Ovary (tissue), 9 donors: ENCODE data around the gene MIX23. TPM values are rescaled to one million over a fixed set of nuclear protein-coding genes. Genes with fewer than 3 reads are reported as not detected.

Source experiments
- DNase-seq, 5 donors: peaks; one replicate each; pipeline ENCODE4 v3.0.0-alpha.2; 2019 to 2020
- H3K27ac ChIP-seq, 2 donors: fragments of 200-600 bp; one replicate each; pipeline versions ENCODE4 v1.5.1 to v1.8.0; 2019 to 2022
- H3K27me3 ChIP-seq: fragments of 200-600 bp; one replicate; pipeline ENCODE4 v1.8.0; 2022
- H3K36me3 ChIP-seq: fragments of 200-600 bp; sonication (generic); one replicate; pipeline ENCODE4 v1.5.1; 2019
- H3K4me1 ChIP-seq: one replicate; pipeline ENCODE4 v1.8.1; 2013; ENCODE audit warnings: mild to moderate bottlenecking, moderate library complexity; ENCODE audit not compliant: insufficient read depth
- H3K4me3 ChIP-seq: fragments of 200-600 bp; sonication (generic); one replicate; pipeline ENCODE4 v1.5.1; 2017
- H3K9me3 ChIP-seq, 2 donors: fragments of 200-600 bp in 1 of 2; sonication (generic) in 1 of 2; one replicate each; pipeline versions ENCODE4 v1.5.1 to v1.8.1; 2013 to 2019; ENCODE audit warnings: mild to moderate bottlenecking in 1 of 2, moderate library complexity in 1 of 2
- CTCF ChIP-seq, 3 donors: fragments of 450-650 bp in 2 of 3; fragments of 200-600 bp in 1 of 3; IDR thresholded peaks; one replicate each; pipeline versions ENCODE4 v1.5.1 to v1.8.0; 2016 to 2022; ENCODE audit warnings: antibody characterized with exemption in 3 of 3, mild to moderate bottlenecking in 1 of 3
- EP300 ChIP-seq: sonication (generic); formaldehyde crosslinking; IDR thresholded peaks from one replicate; pipeline ENCODE4 v1.6.1; 2017; ENCODE audit warnings: antibody characterized with exemption
- POLR2A ChIP-seq: fragments of 450-650 bp; IDR thresholded peaks from one replicate; pipeline ENCODE4 v1.6.1; 2017; ENCODE audit warnings: antibody characterized with exemption, mild to moderate bottlenecking, moderate library complexity
- WGBS, 3 donors: extraction: QIAGEN DNeasy Blood & Tissue Kit in 1 of 3; methylation state at CpG; one replicate each; pipeline versions ENCODE4 v1.1.5 to v1.1.7; 2013 to 2017; 5-methylcytosine and 5-hydroxymethylcytosine counted together
- intact Hi-C, 4 donors: fragments of 100-400 bp; cut with DNase I; formaldehyde crosslinking; loops; one replicate each; pipeline versions ENCODE4 v1.11.0 to v1.15.1; 2022 to 2023
- polyA plus RNA-seq, 2 donors: library from polyadenylated mRNA; stranded (reverse); fragments of 200-250 nt in 1 of 2; fragments of 350-450 nt in 1 of 2; fragmentation: Illumina TruSeq in 1 of 2; extraction: RNeasy Lipid Tissue Mini Kit (QIAGEN cat#74804) in 1 of 2; gene quantifications; one replicate each; pipeline ENCODE4 v1.2.3, GENCODE V29; 2013 to 2014
- small RNA-seq: library from RNA; depleted of rRNA; stranded (forward); fragments of <200 nt; gene quantifications from one replicate; pipeline ENCODE3, GENCODE V24; 2016
- total RNA-seq, 7 donors: library from RNA; depleted of rRNA in 2 of 7; stranded (reverse); fragments of >200 nt in 2 of 7; fragmentation: NEBNext Ultra II Directional in 3 of 7; extraction: Animal tissue kit (Norgen Biotek cat#: 25700) in 3 of 7; gene quantifications; one replicate each; pipeline versions ENCODE4 v1.1.0 to v1.2.4, GENCODE V29; 2016 to 2023
- donor health status: DM: no; HTN: no; CAD: no; lungs with moderate emphysema.
- donor health status: DM: no; HTN: no; CAD: no.
- donor health status: Bipolar disorder and iron deficiency.
- donor health status: DM: yes; HTN: yes; CAD: no.
- donor health status: DM: no; HTN: no; CAD: no.
- donor health status: DM: yes; HTN: yes; CAD: no.

MIX23 gene
- total and polyA plus RNA-seq, 9 donors = 8.0 to 30.7 (median 16.7) TPM

DNA sequence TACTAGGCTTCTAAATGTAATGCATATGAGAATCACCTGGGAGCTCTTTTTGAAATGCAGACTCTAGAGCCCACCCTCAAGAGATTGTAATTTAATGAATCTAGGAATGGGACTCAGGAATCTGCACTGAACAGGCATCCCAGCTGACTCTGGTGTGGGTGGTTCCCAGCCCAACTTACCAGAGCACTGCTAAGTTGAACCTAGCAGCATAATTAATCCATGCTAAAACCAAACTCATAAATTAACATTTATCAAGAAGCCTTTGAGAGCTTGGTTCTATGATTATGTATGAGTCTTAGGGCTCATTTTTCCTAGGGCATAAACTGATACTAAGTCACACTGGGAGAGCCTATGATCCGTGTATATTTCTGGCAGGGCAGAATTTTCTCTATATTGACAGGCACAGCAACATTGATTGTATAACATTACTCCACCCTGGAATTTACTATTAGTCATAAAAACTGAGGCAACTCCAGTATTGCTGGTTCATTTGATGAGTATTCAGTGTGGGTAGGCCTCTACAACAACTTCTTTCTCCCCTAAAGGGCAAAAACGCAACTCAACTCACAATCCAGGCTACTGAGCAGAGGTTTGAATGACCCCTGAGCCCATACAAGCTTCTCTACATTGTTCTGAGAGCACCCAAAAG lies 68.7 kb downstream of the MIX23 start:
- 81 to 88% (median 88%) methylated on average over 2 of the region's 2 CpGs for WGBS, 3 donors
- H3K27ac ChIP-seq = no peak overlapping the region
- no peak overlapping the region for H3K4me3 ChIP-seq
- intact Hi-C loops = no loop called here
- no peaks in the 10 kb centered on the region for H3K9me3 ChIP-seq
- TF ChIP-seq EP300 (no peak), CTCF (IDR thresholded peaks at IDR 0.05) (no peak), POLR2A (no peak)
- H3K4me1 ChIP-seq = no peaks in the 10 kb centered on the region
- no peaks in the 10 kb centered on the region for H3K27me3 ChIP-seq
- no peak for DNase-seq
- no peaks in the 10 kb centered on the region for H3K36me3 ChIP-seq

GRCh38 chr3:122313281-122313680 lies 69.8 kb downstream of the MIX23 start:
- Histone ChIP-seq H3K4me3 (no peak overlapping the region), H3K9me3 (no peaks in the 10 kb centered on the region), H3K4me1 (no peaks in the 10 kb centered on the region), H3K27me3 (no peaks in the 10 kb centered on the region), H3K36me3 (no peaks in the 10 kb centered on the region), H3K27ac (no peak overlapping the region)
- intact Hi-C loops = no loop called here
- TF ChIP-seq CTCF (IDR thresholded peaks at IDR 0.05) = no peak
- TF ChIP-seq EP300 = no peak
- TF ChIP-seq POLR2A = no peak
- 80 to 88% (median 81%) methylated on average over 3 of the region's 3 CpGs for WGBS, 3 donors
- DNase-seq = no peak

DNA sequence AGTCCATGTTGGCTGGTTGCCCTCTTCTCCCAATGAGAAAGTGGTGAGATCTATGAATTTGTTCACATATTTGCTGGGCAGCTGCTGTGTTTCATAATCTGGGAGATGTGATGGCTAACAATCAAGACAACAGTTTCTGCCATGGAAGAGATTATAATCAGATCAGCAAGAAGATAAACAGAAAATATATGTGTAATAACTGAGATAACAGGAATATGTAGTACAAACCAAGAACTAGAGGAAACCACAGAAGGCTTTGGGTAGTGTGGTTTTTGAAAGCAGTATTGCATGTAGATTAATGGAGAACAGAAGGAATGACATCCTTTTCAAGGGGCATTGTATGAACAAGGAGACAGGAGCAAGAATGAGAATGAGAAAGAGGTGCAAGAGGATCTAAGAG lies 70.2 kb downstream of the MIX23 start:
- TF ChIP-seq EP300 (no peak), POLR2A (no peak), CTCF (IDR thresholded peaks at IDR 0.05) (no peak)
- H3K36me3 ChIP-seq = no peaks in the 10 kb centered on the region
- H3K4me3 ChIP-seq = no peak overlapping the region
- H3K27ac ChIP-seq = no peak overlapping the region
- H3K4me1 ChIP-seq = no peaks in the 10 kb centered on the region
- DNase-seq = no peak
- no peaks in the 10 kb centered on the region for H3K9me3 ChIP-seq
- intact Hi-C loops = no loop called here
- H3K27me3 ChIP-seq = no peaks in the 10 kb centered on the region

- Histone ChIP-seq H3K27ac (no peak overlapping the region), H3K36me3 (no peaks in the 10 kb centered on the region), H3K4me1 (peaks cover 2% of the 10 kb centered on the region), H3K9me3 (no peaks in the 10 kb centered on the region), H3K27me3 (no peaks in the 10 kb centered on the region), H3K4me3 (no peak overlapping the region)
- intact Hi-C loops = no loop called here
- DNase-seq = no peak
- TF ChIP-seq EP300 (no peak), CTCF (IDR thresholded peaks at IDR 0.05) (no peak), POLR2A (no peak)
- 35 to 50% (median 48%) methylated on average over 1 of the region's 1 CpG for WGBS, 3 donors
These were observed 72.7 kb downstream of the MIX23 start for GRCh38 chr3:122310361-122310760.

Small RNA genes lying within 50 kb of the gene (small RNA-seq; reads per million reads assigned to genes)
- not detected for gene AC083798.1

Other genes starting within 250 kb of the MIX23 start
- 1 to 10 TPM in 1 of 7 donors, under 1 TPM in 6; 0.08 to 2.6 (median 0.13) TPM for gene CASR, start 199.6 kb downstream of the MIX23 start, total RNA-seq
- 1 to 10 TPM in 1 of 2 donors, under 1 TPM in 1; 0.67 to 1.5 TPM for gene CASR, start 199.6 kb downstream of the MIX23 start, polyA plus RNA-seq
- gene CSTA, start 58.0 kb downstream of the MIX23 start, total RNA-seq = 10 to 100 TPM in 3 of 7 donors, 1 to 10 TPM in 4; 5.8 to 43.9 (median 9.9) TPM
- gene CSTA, start 58.0 kb downstream of the MIX23 start, polyA plus RNA-seq = 10 to 100 TPM; 37.9 to 38.5 TPM
- 10 to 100 TPM; 29.8 to 71.1 (median 58.7) TPM for gene FAM162A, start 951 bp upstream of the MIX23 start, total RNA-seq
- 100 to 1,000 TPM in 1 of 2 donors, 10 to 100 TPM in 1; 91.3 to 117 TPM for gene FAM162A, start 951 bp upstream of the MIX23 start, polyA plus RNA-seq
- gene WDR5B, start 32.8 kb upstream of the MIX23 start, total RNA-seq = 1 to 10 TPM; 3.1 to 6.3 (median 5.7) TPM
- gene WDR5B, start 32.8 kb upstream of the MIX23 start, polyA plus RNA-seq = 1 to 10 TPM; 2.3 to 6.0 TPM
- gene KPNA1, start 131.7 kb upstream of the MIX23 start, total RNA-seq = 10 to 100 TPM; 17.3 to 68.3 (median 50.5) TPM
- gene KPNA1, start 131.7 kb upstream of the MIX23 start, polyA plus RNA-seq = 10 to 100 TPM; 10.7 to 61.8 TPM
- gene PARP9, start 181.1 kb upstream of the MIX23 start, total RNA-seq = 10 to 100 TPM; 15.6 to 30.1 (median 23.0) TPM
- gene PARP9, start 181.1 kb upstream of the MIX23 start, polyA plus RNA-seq = 10 to 100 TPM; 14.4 to 46.2 TPM
- gene DTX3L, start 181.1 kb upstream of the MIX23 start, total RNA-seq = 10 to 100 TPM; 11.0 to 34.0 (median 30.7) TPM
- 10 to 100 TPM in 1 of 2 donors, 1 to 10 TPM in 1; 9.8 to 23.3 TPM for gene DTX3L, start 181.1 kb upstream of the MIX23 start, polyA plus RNA-seq
- gene PARP15, start 194.4 kb upstream of the MIX23 start, total RNA-seq = 1 to 10 TPM in 1 of 7 donors, under 1 TPM in 6; 0.33 to 1.8 (median 0.46) TPM
- 1 to 10 TPM in 1 of 2 donors, under 1 TPM in 1; 0.24 to 2.0 TPM for gene PARP15, start 194.4 kb upstream of the MIX23 start, polyA plus RNA-seq